Natural killer cell treated with Interleukin-12 subunit alpha and Interleukin-12 subunit beta and Interleukin-15 and Interleukin-18, amount 100 ng/mL, for 72 hours (primary cell): ENCODE measurements around the gene CLTC. TPM values are rescaled to one million over a fixed set of nuclear protein-coding genes. Genes with fewer than 3 reads are reported as not detected.

Experiments
- ATAC-seq, 2 donors: fragments of 150-1000 bp; cut with Tn5 transposase in 1 of 2; sonication (Bioruptor Pico), chemical (Tn5 transposase) in 1 of 2; 2 replicates each; pipeline ENCODE4 v1.10.0; 2021
- DNase-seq: peaks from one replicate; pipeline ENCODE4 v3.0.0; 2022; ENCODE audit warnings: low spot score
- H3K27ac Mint-ChIP-seq, 2 donors: 1 replicate in 1 of 2; 2 replicates in 1 of 2; pipeline ENCODE4 v1.8.0; 2022; ENCODE audit warnings: mixed read lengths in 2 of 2, mild to moderate bottlenecking in 1 of 2, moderate library complexity in 1 of 2
- H3K27me3 Mint-ChIP-seq, 2 donors: 1 replicate in 1 of 2; 2 replicates in 1 of 2; pipeline ENCODE4 v1.8.0; 2022; ENCODE audit warnings: mixed read lengths in 2 of 2
- H3K36me3 Mint-ChIP-seq: one replicate; pipeline ENCODE4 v1.8.0; 2022; ENCODE audit warnings: mixed read lengths
- H3K4me1 Mint-ChIP-seq, 2 donors: 1 replicate in 1 of 2; 2 replicates in 1 of 2; pipeline ENCODE4 v1.8.0; 2022; ENCODE audit warnings: low read depth in 2 of 2, mixed read lengths in 2 of 2, mild to moderate bottlenecking in 1 of 2
- H3K4me3 Mint-ChIP-seq: one replicate; pipeline ENCODE4 v1.8.0; 2022; ENCODE audit warnings: mixed read lengths
- H3K9me3 Mint-ChIP-seq: 2 replicates; pipeline ENCODE4 v1.8.0; 2022; ENCODE audit warnings: mixed read lengths
- total RNA-seq, 2 donors: library from RNA; stranded (reverse); gene quantifications; one replicate each; pipeline ENCODE4 v1.2.3, GENCODE V29; 2022

The CLTC gene
- total RNA-seq, 2 donors from 2014 or later, result 175 to 211 TPM

DNA sequence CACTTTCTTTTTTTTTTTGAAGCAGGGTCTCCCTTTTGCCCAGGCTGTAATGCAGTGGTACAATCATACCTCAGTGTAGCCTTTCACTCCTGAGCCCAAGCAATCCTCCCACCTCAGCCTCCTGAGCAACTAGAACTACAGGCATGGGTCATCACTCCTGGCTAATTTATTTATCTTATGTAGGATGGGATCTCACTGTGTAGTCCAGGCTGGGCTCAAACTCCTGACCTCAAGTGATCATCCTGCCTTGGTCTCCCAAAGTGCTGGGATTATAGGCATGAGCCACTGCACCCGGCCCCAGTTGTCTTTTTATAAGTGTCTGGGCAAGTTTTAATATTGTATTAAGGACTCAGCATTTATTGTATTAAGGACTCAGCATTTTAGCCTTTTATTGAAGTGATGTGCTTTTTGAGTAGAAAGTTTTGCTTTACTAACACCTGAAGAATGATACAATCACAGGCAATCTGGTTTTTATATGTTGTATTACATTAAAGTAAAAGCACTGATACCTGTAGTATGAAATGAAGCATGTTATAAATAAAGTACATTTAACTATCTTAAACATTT, 110.7 kb downstream of the CLTC start:
- DNase-seq (no peak), ATAC-seq (no peak)
- Mint-ChIP-seq H3K27ac (no peak overlapping the region), H3K4me1 (peaks cover 9 to 13% of the 10 kb centered on the region in 2 donors), H3K27me3 (no peaks in the 10 kb centered on the region), H3K9me3 (no peaks in the 10 kb centered on the region), H3K4me3 (no peak overlapping the region), H3K36me3 (no peaks in the 10 kb centered on the region)

GRCh38 chr17:59733697-59734096, 114.0 kb downstream of the CLTC start:
- Mint-ChIP-seq H3K9me3 (no peaks in the 10 kb centered on the region), H3K4me3 (no peak overlapping the region), H3K4me1 (peaks cover 0 to 10% of the 10 kb centered on the region in 2 donors), H3K27ac (no peak overlapping the region), H3K27me3 (no peaks in the 10 kb centered on the region), H3K36me3 (no peaks in the 10 kb centered on the region)
- ATAC-seq, result no peak
- no peak for DNase-seq

GRCh38 chr17:59734226-59734625, 114.5 kb downstream of the CLTC start:
- H3K4me1 Mint-ChIP-seq, result peaks cover 0 to 10% of the 10 kb centered on the region in 2 donors
- H3K36me3 Mint-ChIP-seq, result no peaks in the 10 kb centered on the region
- no peak overlapping the region for H3K27ac Mint-ChIP-seq
- no peaks in the 10 kb centered on the region for H3K27me3 Mint-ChIP-seq
- H3K4me3 Mint-ChIP-seq, result no peak overlapping the region
- no peak for DNase-seq
- no peak for ATAC-seq
- no peaks in the 10 kb centered on the region for H3K9me3 Mint-ChIP-seq

- DNase-seq (no peak), ATAC-seq (no peak)
- Mint-ChIP-seq H3K27me3 (no peaks in the 10 kb centered on the region), H3K36me3 (peaks cover 5% of the 10 kb centered on the region), H3K4me1 (no peaks in the 10 kb centered on the region), H3K9me3 (no peaks in the 10 kb centered on the region), H3K27ac (no peak overlapping the region), H3K4me3 (no peak overlapping the region)
These were observed 117.6 kb downstream of the CLTC start for GRCh38 chr17:59737324-59737723.

GRCh38 chr17:59743842-59744241, 124.1 kb downstream of the CLTC start:
- Mint-ChIP-seq H3K9me3 (no peaks in the 10 kb centered on the region), H3K36me3 (peaks cover 11% of the 10 kb centered on the region), H3K4me1 (peaks cover 4 to 5% of the 10 kb centered on the region in 2 donors), H3K27me3 (no peaks in the 10 kb centered on the region), H3K27ac (peak overlapping the region in 1 of 2 donors; percentile 25), H3K4me3 (no peak overlapping the region)
- no peak for ATAC-seq
- no peak for DNase-seq

- H3K27me3 Mint-ChIP-seq, result no peaks in the 10 kb centered on the region
- H3K9me3 Mint-ChIP-seq, result no peaks in the 10 kb centered on the region
- no peak overlapping the region for H3K27ac Mint-ChIP-seq
- no peak for ATAC-seq
- H3K4me3 Mint-ChIP-seq, result no peak overlapping the region
- DNase-seq, result no peak
- H3K4me1 Mint-ChIP-seq, result peaks cover 4 to 5% of the 10 kb centered on the region in 2 donors
- H3K36me3 Mint-ChIP-seq, result peaks cover 11% of the 10 kb centered on the region
These were observed 125.3 kb downstream of the CLTC start for GRCh38 chr17:59745040-59745439.

Other genes starting within 250 kb of the CLTC start
- 10 to 100 TPM; 13.3 to 16.5 TPM for gene DHX40, start 54.3 kb upstream of the CLTC start, total RNA-seq
- gene PTRH2, start 87.5 kb downstream of the CLTC start, total RNA-seq, result 10 to 100 TPM; 25.8 to 48.8 TPM
- gene VMP1, start 87.8 kb downstream of the CLTC start, total RNA-seq, result 100 to 1,000 TPM; 225 to 292 TPM